NCI-H2227 treated with DMSO at 0.1 percent for 48 hours (cell line): ENCODE data around the gene BEST4.
"Not testable (repeated sequence)": the region's sequence is repeated elsewhere in the genome, so short reads cannot be mapped to it uniquely, and the experiment has no call there.

Experiments
- DNase-seq: peaks from one replicate; lab custom pipeline; 2025; lab: John Stamatoyannopoulos, UW

BEST4 gene

GRCh38 chr1:44788120-44788860, at the start of gene BEST4:
Gene BEST4 (minus strand): TSS chr1:44788170. CDS start chr1:44787705, 465 bp downstream.
- no peak for DNase-seq

DNA sequence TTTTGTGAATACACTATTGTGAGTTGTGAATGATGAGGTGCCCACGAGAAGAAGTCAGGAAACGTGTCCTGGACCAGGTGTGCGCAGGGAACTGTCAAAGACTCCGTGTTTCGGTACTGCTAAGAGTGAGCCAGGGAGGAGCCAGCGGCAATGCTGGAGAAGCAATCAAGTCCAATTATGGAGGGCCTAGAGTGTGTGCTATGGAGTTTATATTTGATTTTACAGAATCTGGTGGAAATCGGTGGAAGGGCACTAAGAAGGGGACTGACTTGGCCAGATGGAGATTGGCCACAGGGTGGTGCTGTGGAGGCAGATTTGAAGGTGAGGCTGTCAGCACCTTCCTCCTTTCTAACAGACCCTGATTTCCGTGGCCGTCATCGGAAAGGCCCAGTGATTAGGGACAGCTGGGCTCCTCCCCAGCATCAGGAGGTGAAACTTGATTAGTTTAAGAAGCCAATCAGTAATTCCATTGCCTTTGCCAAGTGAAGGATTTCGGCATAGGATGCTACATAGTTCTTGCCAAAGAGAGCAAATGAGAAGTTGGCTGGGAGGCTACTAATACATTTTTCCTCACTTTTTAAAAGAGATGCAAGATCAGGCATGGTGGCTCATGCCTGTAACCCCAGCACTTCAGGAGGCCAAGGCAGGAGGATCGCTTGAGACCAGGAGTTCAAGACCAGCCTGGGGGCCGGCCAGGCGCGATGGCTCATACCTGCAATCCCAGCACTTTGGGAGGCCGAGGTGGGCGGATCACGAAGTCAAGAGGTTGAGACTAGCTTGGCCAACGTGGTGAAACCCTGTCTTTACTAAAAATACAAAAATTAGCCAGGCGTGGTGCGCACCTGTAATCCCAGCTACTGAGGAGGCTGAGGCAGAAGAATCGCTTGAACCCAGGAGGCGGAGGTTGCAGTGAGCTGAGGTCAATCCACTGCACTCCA, 48.0 kb upstream of the BEST4 start:
- DNase-seq, result peak; percentile 57

DNA sequence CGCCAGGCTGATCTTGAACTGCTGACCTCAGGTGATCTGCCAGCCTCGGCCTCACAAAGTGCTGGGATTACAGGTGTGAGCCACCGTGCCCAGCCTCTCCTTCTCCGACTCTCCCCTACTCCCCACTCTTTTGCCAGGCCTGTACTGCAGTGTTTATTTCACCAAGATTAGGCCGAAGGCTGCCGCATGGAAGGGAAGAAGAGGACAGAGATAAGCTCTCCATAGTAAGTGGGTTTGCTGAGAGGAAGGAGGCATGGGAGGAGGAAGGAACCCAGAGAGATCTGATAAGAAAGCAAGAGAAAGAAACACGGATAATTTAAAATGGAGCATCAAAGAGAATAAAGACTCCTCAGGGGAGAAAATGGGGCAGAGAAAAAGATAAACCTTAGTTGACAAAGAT, 46.4 kb upstream of the BEST4 start:
- no peak for DNase-seq

- DNase-seq, result no peak
Measured at GRCh38 chr1:44832056-44832705, 44.2 kb upstream of the BEST4 start.

DNA sequence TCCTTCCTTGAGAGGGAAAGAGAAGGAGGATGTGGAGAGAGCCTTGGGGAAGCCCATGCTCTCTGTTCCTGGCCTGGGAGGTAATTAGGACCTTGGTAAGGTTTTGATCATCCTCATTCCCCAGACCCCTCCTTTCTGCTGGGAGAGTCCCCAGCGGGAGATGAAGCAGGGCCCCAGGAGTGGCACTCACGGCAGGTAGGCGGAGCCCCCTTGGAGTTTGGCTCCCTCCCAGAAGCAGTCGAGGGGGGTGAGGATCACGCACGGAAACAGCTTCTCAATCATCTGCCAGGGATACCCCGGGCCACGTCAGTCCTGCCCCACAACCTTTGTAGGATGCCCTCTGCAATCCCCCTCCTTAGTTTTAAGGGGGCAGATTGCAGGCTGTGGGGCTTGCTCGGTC, 43.5 kb upstream of the BEST4 start:
- DNase-seq, result no peak

DNA sequence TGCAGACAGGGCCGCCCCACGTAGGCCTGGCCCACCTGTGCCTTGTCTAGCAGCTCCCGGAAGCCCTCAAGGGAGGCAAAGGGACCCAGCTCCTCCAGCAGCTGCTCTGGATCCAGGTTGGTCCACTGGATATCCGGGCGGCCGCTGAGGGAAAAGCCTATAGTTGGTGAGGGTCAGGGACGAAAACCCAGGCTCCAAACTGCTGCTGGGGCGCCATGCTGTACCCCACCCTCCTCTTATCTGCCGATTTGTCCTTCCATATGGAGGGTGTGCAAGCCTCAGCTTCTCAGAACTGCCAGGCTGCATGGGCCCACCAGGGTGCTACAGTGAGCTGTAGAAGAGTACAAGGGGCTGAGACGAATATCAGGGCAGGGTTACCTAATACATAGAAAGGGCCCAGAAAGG, 42.9 kb upstream of the BEST4 start:
- no peak for DNase-seq

GRCh38 chr1:44829506-44830384, 41.8 kb upstream of the BEST4 start:
- DNase-seq, result no peak

DNA sequence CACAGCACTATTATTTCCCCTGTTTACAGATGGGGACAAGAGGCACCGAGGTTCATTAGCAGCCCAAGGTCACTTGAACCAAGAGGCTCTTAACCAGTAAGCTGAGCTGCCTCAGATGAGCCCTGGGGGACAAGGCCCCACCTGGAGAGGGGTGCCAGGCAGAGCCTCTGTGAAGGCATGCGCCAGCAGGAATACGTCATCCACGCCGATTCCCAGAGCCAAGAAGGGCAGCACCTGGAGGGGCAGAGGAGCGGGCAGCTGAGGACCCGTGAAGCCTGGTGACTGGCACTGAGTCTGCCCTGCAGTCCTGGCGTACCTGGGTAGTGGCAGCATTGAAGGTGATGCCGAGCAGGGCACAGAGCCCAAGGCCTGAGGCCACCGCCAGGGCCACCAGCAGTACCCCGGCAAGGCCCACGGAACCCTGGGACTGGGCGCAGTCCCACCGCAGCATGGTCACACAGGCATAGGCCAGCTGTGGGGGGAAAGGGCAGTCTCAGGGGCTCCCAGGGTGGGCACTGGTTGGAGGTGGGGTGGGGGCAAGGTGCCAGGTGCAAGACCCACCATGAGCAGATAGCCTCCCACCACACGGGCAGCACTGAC, 41.0 kb upstream of the BEST4 start:
- DNase-seq, result no peak

- no peak for DNase-seq
Measured at GRCh38 chr1:44828003-44828651, 40.2 kb upstream of the BEST4 start.

- DNase-seq, result no peak
Measured at GRCh38 chr1:44827197-44828002, 39.4 kb upstream of the BEST4 start.

DNA sequence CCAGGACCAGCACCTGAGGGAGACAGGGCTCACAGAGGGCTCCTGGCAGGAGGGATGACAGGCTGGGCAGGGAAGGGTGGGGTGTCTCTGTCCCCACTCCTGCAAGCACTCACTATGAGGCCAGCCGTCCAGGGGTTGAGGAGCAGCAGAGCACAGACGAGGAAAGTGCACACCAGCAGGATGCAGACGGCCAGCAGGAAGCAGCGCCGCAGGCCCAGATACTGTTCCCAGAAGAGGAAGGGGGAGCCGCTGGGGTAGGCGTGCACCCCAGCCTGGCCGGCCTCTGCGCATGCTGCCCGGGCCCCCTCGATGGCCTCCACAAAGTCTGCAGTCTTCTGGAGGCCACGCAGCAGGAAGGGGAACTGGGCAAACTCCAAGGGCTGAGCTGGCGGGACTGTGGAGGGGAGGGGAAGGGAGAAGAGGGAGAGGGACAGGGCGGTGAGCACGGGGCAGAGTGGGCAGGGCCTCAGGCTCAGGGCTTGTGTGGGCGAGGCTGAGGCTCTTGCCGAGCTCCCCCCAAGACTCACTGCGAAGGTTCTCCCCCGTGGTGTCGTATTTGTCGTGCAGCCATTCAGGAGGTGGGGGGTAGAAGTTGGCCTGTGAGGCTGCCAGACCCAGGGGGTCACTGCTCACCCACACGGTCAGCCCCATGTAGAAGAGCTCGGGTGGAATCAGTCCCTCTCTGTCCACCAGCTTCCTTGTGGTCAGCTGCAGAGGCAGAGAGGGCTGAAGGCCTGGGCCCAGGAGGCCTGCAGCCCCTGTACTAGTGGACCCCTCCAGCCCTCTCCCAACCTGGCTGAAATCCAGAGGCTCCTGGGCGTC, 38.6 kb upstream of the BEST4 start:
- no peak for DNase-seq

DNA sequence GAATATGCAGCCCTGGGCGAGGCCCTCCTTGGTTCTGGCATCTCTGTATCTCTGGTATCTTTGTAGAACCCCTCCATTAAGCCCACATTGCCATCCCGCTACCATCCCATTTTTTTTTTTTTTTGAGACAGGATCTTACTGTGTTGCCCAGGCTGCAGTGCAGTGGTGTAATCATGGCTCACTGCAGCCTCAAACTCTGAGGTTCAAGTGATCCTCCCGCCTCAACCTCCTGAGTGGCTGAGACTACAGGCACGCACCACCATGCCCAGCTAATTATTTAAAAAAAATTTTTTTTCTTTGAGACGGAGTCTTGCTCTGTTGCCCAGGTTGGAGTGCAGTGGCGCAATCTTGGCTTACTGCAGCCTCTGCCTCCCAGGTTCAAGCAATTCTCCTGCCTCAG, 36.4 kb upstream of the BEST4 start:
- DNase-seq, result not testable (repeated sequence)

GRCh38 chr1:44822981-44823451, 35.0 kb upstream of the BEST4 start:
- no peak for DNase-seq

GRCh38 chr1:44822131-44822701, 34.2 kb upstream of the BEST4 start:
- DNase-seq, result no peak

- DNase-seq, result no peak
Measured at GRCh38 chr1:44821240-44821715, 33.3 kb upstream of the BEST4 start.

DNA sequence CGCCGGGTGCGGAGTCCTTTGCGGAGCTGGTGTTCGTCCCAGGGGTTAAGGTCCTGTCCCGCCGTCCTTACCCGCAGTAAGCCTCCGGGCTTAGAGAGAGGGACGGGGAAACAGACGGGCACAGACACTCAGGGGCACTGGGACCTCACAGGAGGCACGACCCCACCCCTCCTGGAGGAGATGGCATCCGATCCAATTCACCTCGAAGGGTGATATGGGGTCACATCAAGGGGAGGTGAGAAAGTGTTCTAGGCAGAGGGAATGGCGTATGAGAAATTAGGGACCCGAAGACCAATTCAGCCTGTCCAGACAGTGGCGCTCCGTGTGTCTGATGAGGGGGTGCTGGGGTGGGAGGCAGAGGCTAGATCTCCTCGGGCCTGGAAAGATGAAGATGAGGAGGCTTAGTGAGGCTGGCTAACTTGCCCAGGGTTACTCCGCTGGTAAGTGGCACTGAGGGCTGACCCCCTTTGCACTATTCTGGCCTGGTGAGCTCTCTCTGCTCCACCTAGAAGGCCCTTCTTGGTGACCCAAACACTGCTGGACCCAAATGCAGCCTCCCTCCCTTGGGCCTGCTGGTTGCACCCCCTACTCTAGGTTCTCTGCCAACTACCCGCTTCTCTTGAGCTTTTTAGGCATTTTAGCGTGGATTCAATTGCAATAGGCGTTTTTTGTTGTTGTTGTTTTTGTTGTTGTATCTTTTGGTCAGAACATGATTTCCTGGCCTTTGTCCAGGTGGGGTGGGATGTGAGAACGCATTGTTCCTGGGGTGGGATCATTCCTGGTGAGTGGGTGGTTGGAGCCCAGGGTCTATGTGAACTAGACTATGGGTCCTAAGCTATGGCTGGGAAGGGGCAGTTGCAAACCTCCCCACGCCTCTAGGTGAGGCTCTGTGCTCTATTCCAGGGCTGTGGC, 32.6 kb upstream of the BEST4 start:
- DNase-seq, result no peak
